ENCODE data around the gene C3orf62.

Gene C3orf62

GRCh38 chr3:49276475-49277382 is at the start of gene C3orf62:
C3orf62 (minus strand) TSS chr3:49277232; CDS start chr3:49276872, 360 bp downstream.
- no peaks in the 10 kb centered on the region for H3K27me3 ChIP-seq (ENCODE audit: control insufficient read depth in 1 of 2, insufficient read depth in 2 of 2, low read length in 2 of 2)
- peak within 1 kb of the TSS; percentile 55 for H3K9ac ChIP-seq (ENCODE audit: low read length)
- H3K27ac ChIP-seq (ENCODE audit: low read depth, low read length), result peak within 1 kb of the TSS; percentile 79
- peaks cover 16% of the 10 kb centered on the region for H3K4me1 ChIP-seq (ENCODE audit: insufficient read depth, low read length)
- peaks cover 24% of the 10 kb centered on the region for H3K36me3 ChIP-seq (ENCODE audit: insufficient read depth, low read length)
- H3K4me3 ChIP-seq (ENCODE audit: low read depth in 1 of 2, low read length in 2 of 2), result peak within 1 kb of the TSS; percentile 20 to 65
- no peaks in the 10 kb centered on the region for H3K9me3 ChIP-seq (ENCODE audit: low read length)

GRCh38 chr3:49324768-49325167 is 47.7 kb upstream of the C3orf62 start:
- no peaks in the 10 kb centered on the region for H3K27me3 ChIP-seq (ENCODE audit: control insufficient read depth in 1 of 2, insufficient read depth in 2 of 2, low read length in 2 of 2)
- no peak overlapping the region for H3K9ac ChIP-seq (ENCODE audit: low read length)
- H3K36me3 ChIP-seq (ENCODE audit: insufficient read depth, low read length), result peaks cover 55% of the 10 kb centered on the region
- H3K27ac ChIP-seq (ENCODE audit: low read depth, low read length), result no peak overlapping the region
- no peaks in the 10 kb centered on the region for H3K9me3 ChIP-seq (ENCODE audit: low read length)
- H3K4me3 ChIP-seq (ENCODE audit: low read depth in 1 of 2, low read length in 2 of 2), result no peak overlapping the region
- no peaks in the 10 kb centered on the region for H3K4me1 ChIP-seq (ENCODE audit: insufficient read depth, low read length)

DNA sequence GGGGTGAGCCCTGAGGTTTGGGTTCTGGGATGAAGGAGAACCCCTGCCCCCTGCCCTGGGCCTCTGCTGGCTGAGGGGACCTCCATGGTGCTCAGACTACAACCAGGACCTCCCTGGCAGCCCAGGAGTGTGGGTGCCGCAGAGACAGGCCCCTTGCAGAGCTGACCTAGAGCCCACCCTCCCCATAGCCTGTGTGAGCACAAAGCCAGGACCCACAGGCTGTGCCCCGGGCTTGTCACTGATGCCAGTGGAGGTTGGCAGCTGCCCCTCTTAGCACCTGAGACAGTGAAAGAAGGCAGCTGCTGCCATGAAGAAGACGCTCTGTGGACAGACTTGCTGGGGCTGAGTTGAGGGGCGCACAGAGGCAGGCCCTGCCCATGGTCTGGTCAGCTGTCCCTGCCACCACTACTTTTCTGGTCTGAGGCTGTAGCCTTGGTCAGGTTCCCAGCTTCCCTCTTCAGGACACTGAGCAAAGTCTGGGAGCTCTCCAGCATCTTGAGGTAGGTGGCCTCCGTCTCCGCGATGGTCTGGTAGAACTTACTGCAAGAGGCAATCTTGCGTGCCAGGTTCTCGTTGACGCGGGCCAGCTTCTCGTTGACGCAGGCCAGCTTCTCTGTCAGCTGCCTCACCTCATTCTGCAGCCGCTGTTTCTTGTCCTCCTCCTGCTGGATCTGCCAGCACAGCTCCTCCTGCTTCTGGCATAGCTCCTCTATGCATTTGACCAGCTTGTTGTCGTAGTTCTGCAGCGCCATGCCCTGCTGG is 39.8 kb upstream of the C3orf62 start:
- Histone ChIP-seq H3K36me3 (ENCODE audit: insufficient read depth, low read length) (peaks cover 46% of the 10 kb centered on the region), H3K4me3 (ENCODE audit: low read depth in 1 of 2, low read length in 2 of 2) (no peak overlapping the region)

GRCh38 chr3:49313896-49314688 is 37.1 kb upstream of the C3orf62 start:
- Histone ChIP-seq H3K27ac (ENCODE audit: low read depth, low read length) (no peak overlapping the region), H3K9ac (ENCODE audit: low read length) (no peak overlapping the region), H3K4me1 (ENCODE audit: insufficient read depth, low read length) (no peaks in the 10 kb centered on the region), H3K9me3 (ENCODE audit: low read length) (no peaks in the 10 kb centered on the region), H3K4me3 (ENCODE audit: low read depth in 1 of 2, low read length in 2 of 2) (no peak overlapping the region), H3K27me3 (ENCODE audit: control insufficient read depth in 1 of 2, insufficient read depth in 2 of 2, low read length in 2 of 2) (no peaks in the 10 kb centered on the region), H3K36me3 (ENCODE audit: insufficient read depth, low read length) (peaks cover 50% of the 10 kb centered on the region)

More for the DNA sequence above, 39.8 kb upstream of the C3orf62 start:
- Histone ChIP-seq H3K27ac (ENCODE audit: low read depth, low read length) (no peak overlapping the region), H3K4me1 (ENCODE audit: insufficient read depth, low read length) (no peaks in the 10 kb centered on the region), H3K27me3 (ENCODE audit: control insufficient read depth in 1 of 2, insufficient read depth in 2 of 2, low read length in 2 of 2) (no peaks in the 10 kb centered on the region), H3K9ac (ENCODE audit: low read length) (no peak overlapping the region), H3K9me3 (ENCODE audit: low read length) (no peaks in the 10 kb centered on the region)

GRCh38 chr3:49311283-49311682 is 34.3 kb upstream of the C3orf62 start:
- no peaks in the 10 kb centered on the region for H3K9me3 ChIP-seq (ENCODE audit: low read length)
- no peaks in the 10 kb centered on the region for H3K4me1 ChIP-seq (ENCODE audit: insufficient read depth, low read length)
- no peak overlapping the region for H3K9ac ChIP-seq (ENCODE audit: low read length)
- H3K36me3 ChIP-seq (ENCODE audit: insufficient read depth, low read length), result peaks cover 40% of the 10 kb centered on the region
- H3K27me3 ChIP-seq (ENCODE audit: control insufficient read depth in 1 of 2, insufficient read depth in 2 of 2, low read length in 2 of 2), result no peaks in the 10 kb centered on the region
- H3K4me3 ChIP-seq (ENCODE audit: low read depth in 1 of 2, low read length in 2 of 2), result no peak overlapping the region
- no peak overlapping the region for H3K27ac ChIP-seq (ENCODE audit: low read depth, low read length)

DNA sequence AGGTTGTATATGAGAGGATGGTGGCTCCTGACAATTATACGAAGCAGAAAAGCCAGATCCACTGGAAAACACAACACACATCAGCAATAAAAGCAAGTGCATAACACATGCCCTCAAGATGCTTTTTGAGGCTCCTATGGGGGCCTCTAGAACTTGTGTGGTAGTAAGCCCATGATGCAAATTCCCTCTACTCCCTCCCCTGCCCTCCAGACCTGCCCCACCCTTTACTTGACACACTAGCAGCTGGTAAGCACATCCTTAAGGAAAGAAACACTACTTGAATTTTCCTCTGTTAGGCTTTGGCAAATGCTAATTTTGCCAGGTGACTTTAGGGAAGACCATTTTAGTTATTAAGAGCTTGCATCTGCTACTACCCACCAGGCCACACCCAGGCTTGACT is 33.6 kb upstream of the C3orf62 start:
- no peaks in the 10 kb centered on the region for H3K27me3 ChIP-seq (ENCODE audit: control insufficient read depth in 1 of 2, insufficient read depth in 2 of 2, low read length in 2 of 2)
- H3K9ac ChIP-seq (ENCODE audit: low read length), result no peak overlapping the region
- no peak overlapping the region for H3K27ac ChIP-seq (ENCODE audit: low read depth, low read length)
- peaks cover 41% of the 10 kb centered on the region for H3K36me3 ChIP-seq (ENCODE audit: insufficient read depth, low read length)
- H3K4me1 ChIP-seq (ENCODE audit: insufficient read depth, low read length), result no peaks in the 10 kb centered on the region
- no peak overlapping the region for H3K4me3 ChIP-seq (ENCODE audit: low read depth in 1 of 2, low read length in 2 of 2)
- no peaks in the 10 kb centered on the region for H3K9me3 ChIP-seq (ENCODE audit: low read length)

- no peak overlapping the region for H3K4me3 ChIP-seq (ENCODE audit: low read depth in 1 of 2, low read length in 2 of 2)
- H3K9me3 ChIP-seq (ENCODE audit: low read length), result no peaks in the 10 kb centered on the region
- no peak overlapping the region for H3K9ac ChIP-seq (ENCODE audit: low read length)
- H3K27me3 ChIP-seq (ENCODE audit: control insufficient read depth in 1 of 2, insufficient read depth in 2 of 2, low read length in 2 of 2), result no peaks in the 10 kb centered on the region
- no peak overlapping the region for H3K27ac ChIP-seq (ENCODE audit: low read depth, low read length)
- no peaks in the 10 kb centered on the region for H3K4me1 ChIP-seq (ENCODE audit: insufficient read depth, low read length)
- H3K36me3 ChIP-seq (ENCODE audit: insufficient read depth, low read length), result peaks cover 40% of the 10 kb centered on the region
These were observed 28.6 kb upstream of the C3orf62 start for GRCh38 chr3:49305608-49306007.

DNA sequence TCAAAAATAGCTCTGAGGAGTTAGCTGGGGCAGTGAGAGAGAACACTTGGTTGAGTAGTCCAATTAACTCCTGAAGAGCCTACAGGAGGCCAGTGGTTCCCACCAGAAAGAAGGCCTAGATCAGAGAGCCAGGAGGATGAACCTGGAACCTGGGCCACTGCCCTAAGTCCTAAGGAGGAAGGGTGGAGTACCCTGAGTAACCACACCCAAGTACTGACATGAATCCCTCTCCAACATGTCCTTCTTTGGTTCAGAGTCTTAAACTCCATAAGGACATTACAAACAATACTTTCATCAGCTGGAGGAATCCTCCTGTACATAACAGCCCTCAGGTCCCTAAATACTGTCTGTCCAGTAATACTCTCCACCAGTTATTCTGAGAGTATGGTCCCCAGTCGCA is 25.6 kb upstream of the C3orf62 start:
- Histone ChIP-seq H3K27ac (ENCODE audit: low read depth, low read length) (no peak overlapping the region), H3K27me3 (ENCODE audit: control insufficient read depth in 1 of 2, insufficient read depth in 2 of 2, low read length in 2 of 2) (no peaks in the 10 kb centered on the region), H3K4me3 (ENCODE audit: low read depth in 1 of 2, low read length in 2 of 2) (no peak overlapping the region), H3K4me1 (ENCODE audit: insufficient read depth, low read length) (no peaks in the 10 kb centered on the region), H3K9me3 (ENCODE audit: low read length) (no peaks in the 10 kb centered on the region), H3K36me3 (ENCODE audit: insufficient read depth, low read length) (peaks cover 47% of the 10 kb centered on the region), H3K9ac (ENCODE audit: low read length) (no peak overlapping the region)

DNA sequence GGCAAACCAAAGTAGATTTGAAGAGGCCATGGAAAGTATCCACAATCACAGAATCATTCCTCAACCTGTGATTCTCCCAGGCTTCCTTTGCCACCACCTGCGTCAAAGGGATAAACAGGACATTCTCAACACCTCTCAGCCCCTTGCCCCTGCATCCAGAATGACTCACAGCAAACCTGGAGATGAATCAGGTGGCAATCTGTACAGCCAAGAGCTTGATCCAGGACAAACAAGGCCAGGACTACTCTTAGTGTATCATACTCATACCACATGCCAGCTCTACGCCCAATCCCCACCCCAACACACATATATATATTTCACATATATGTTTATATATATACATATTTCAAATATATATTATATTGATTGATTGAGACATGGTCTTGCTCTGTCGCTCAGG is 23.6 kb upstream of the C3orf62 start:
- Histone ChIP-seq H3K4me1 (ENCODE audit: insufficient read depth, low read length) (peaks cover 12% of the 10 kb centered on the region), H3K27ac (ENCODE audit: low read depth, low read length) (no peak overlapping the region), H3K9me3 (ENCODE audit: low read length) (no peaks in the 10 kb centered on the region), H3K9ac (ENCODE audit: low read length) (no peak overlapping the region), H3K4me3 (ENCODE audit: low read depth in 1 of 2, low read length in 2 of 2) (no peak overlapping the region), H3K36me3 (ENCODE audit: insufficient read depth, low read length) (peaks cover 54% of the 10 kb centered on the region), H3K27me3 (ENCODE audit: control insufficient read depth in 1 of 2, insufficient read depth in 2 of 2, low read length in 2 of 2) (no peaks in the 10 kb centered on the region)

DNA sequence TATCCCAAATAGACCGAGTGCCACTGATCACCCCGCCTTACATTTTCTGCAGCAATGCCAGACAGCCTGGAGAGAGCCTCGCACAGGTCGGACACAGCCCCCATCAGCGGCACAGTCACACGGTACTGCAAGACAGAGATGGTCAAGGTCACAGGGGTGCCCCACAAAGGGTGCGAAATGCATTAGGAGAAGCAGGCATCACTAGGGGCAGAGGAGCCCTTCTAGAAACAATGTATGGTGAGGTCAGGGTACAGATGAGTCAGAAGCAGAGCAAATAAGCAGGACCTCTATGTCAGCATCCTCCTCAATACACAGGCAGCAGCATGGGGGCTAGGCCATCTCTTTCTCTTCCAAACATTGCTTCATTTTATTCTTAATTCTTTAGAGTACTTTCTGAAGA is 21.5 kb upstream of the C3orf62 start:
- peaks cover 63% of the 10 kb centered on the region for H3K36me3 ChIP-seq (ENCODE audit: insufficient read depth, low read length)
- H3K4me3 ChIP-seq (ENCODE audit: low read depth in 1 of 2, low read length in 2 of 2), result no peak overlapping the region
- no peak overlapping the region for H3K9ac ChIP-seq (ENCODE audit: low read length)
- peaks cover 16% of the 10 kb centered on the region for H3K4me1 ChIP-seq (ENCODE audit: insufficient read depth, low read length)
- H3K27me3 ChIP-seq (ENCODE audit: control insufficient read depth in 1 of 2, insufficient read depth in 2 of 2, low read length in 2 of 2), result no peaks in the 10 kb centered on the region
- H3K27ac ChIP-seq (ENCODE audit: low read depth, low read length), result no peak overlapping the region
- H3K9me3 ChIP-seq (ENCODE audit: low read length), result no peaks in the 10 kb centered on the region

DNA sequence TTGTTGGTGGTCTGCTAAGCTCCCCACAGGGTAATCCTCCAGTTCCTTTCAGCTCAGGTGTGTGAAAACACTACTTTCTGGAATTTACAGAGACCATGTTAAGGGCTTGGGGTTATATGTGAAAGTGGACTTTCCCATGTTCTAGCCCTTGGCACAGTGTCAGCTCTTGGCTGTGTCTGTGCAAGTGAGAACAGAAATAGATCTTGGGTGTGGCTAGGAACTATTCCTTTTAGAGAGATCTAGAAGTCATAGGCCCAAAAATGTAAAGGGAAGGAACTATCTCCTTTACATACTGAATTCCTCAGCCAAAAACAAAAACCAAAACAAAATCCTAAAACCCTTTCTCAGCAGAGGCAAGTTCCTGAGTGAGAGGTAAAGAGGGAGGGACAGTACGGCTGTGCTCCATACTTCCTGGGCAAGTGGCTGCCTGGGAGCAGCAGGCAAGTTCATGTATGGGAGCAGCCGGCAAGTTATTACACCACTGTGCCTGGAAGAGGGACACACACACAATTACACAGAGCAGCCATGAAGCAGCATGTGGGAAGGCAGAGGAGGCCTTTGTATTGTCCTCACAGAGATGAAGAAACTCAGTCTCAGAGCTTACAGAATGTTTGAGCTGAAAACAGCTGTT is 19.9 kb upstream of the C3orf62 start:
- no peaks in the 10 kb centered on the region for H3K27me3 ChIP-seq (ENCODE audit: control insufficient read depth in 1 of 2, insufficient read depth in 2 of 2, low read length in 2 of 2)
- H3K36me3 ChIP-seq (ENCODE audit: insufficient read depth, low read length), result peaks cover 64% of the 10 kb centered on the region
- no peak overlapping the region for H3K27ac ChIP-seq (ENCODE audit: low read depth, low read length)
- no peak overlapping the region for H3K9ac ChIP-seq (ENCODE audit: low read length)
- H3K4me3 ChIP-seq (ENCODE audit: low read depth in 1 of 2, low read length in 2 of 2), result no peak overlapping the region
- H3K4me1 ChIP-seq (ENCODE audit: insufficient read depth, low read length), result peaks cover 16% of the 10 kb centered on the region
- no peaks in the 10 kb centered on the region for H3K9me3 ChIP-seq (ENCODE audit: low read length)

Measured in muscle layer of colon (tissue), 2 donors.